Uterine smooth muscle cell (primary cell): ENCODE results near the gene TMEM254. TPM values are rescaled to one million over a fixed set of nuclear protein-coding genes. Genes with fewer than 3 reads are reported as not detected.

Experiments
- total RNA-seq: library from RNA; depleted of rRNA; stranded (reverse); fragments of >200 nt; gene quantifications from 2 replicates; pipeline ENCODE4 v1.2.3, GENCODE V29; 2014

TMEM254 gene, protein sequence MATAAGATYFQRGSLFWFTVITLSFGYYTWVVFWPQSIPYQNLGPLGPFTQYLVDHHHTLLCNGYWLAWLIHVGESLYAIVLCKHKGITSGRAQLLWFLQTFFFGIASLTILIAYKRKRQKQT
- total RNA-seq: 4.7 and 5.0 TPM in 2 replicates

DNA sequence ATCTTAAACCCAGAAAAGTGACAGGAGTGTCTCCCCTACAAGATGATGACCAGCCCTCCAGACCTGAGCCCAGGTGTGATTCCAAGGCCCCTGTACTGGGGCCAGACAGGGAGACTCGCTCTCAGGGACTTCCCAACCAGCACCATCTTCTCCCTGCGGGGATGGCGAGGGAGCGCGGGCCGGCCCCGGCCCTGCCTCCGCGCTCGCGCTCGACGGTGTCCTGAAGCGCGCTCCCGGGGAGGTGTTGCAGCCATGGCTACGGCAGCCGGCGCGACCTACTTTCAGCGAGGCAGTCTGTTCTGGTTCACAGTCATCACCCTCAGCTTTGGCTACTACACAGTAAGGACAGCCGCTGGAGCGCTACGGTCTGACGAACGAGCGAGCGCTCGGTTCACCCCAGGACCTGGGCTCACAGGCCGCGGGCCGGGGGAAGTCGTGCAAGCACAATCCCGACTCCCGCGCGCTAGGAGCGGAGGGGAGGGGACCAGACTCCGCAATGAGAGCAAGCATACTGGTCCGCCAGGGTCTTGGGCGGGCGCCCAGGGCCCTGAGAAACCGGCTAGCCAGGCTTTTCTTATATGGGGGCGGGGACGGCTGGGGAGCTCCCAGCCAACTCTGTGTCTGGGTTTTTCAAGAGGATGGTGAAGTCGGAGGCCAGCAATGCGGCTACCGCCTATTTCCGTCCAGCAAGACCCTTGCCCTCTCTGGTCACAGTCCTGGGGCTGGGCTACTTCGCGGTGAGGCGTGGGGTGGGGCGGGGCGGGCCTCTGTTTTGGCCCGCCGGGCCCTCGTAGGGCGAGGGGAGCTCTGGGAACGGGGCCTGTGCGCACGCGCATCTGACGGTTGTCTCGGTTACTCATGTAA lies at the start of gene TMEM254:
TSS of gene TMEM254 (plus strand) at position 218 of the 864 bp plus-strand sequence. CDS start at position 253, 35 bp downstream.

DNA sequence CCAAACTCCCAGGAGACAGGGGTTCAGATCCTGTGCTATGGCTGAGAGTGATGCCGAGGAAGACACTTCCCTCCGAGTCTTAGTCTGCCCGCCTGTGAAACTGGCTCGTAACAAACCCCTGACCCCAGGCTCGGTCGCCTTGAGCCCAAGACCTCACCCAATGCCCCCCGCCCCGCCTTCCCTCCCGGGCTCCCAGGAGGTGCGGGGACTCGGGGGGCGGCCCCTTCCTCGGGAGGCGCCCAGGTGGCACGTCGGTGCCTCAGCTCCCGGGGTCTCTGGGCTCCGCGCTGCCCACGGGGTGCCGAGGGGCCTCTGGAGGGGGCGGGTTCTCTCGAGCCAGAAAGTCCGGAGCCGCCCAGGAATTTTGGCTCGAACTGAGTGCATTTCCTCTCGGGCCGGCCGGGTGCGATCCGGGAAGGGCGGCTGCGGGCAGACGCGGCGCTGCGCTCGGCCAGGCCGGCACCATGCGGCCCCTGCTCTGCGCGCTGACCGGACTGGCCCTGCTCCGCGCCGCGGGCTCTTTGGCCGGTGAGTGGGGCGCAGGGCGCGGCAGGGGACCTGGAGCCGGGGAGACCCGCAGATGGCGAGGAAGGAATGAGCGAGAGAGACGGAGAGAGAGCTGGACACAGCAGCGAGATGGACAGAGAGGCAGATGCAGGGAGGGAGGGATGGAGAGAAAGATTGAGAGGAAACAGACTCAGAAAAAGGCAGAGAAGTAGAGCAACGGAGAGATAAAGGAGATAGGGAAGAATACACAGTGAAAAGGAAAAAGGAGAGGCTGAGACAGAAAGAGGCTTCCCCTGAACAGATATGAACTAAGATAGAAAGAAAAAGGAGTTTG lies 54.1 kb downstream of the TMEM254 start, which contains the start of gene PLAC9:
TSS of gene PLAC9 (plus strand) at position 432 of the 841 bp plus-strand sequence. CDS start at position 465, 33 bp downstream.

Other genes with a start within 250 kb of the TMEM254 start
- not detected in 2 replicates for gene SFTPD, start 129.6 kb upstream of the TMEM254 start, total RNA-seq
- gene PLAC9, start 54.1 kb downstream of the TMEM254 start, total RNA-seq: 1.9 and 6.9 TPM in 2 replicates
- gene ANXA11, start 126.9 kb downstream of the TMEM254 start, total RNA-seq: 54.7 and 55.5 TPM in 2 replicates
- not detected in 2 replicates for gene MAT1A, start 211.0 kb downstream of the TMEM254 start, total RNA-seq